GM18511 (cell line): ENCODE data around the gene FBXL16.

Source experiments
- ATAC-seq: cut with Tn5 transposase; IDR thresholded peaks from one replicate; pipeline ENCODE4 v1.9.1; 2021; ENCODE audit warnings: mild to moderate bottlenecking, moderate library complexity; ENCODE audit not compliant: unreplicated experiment

Gene FBXL16

GRCh38 chr16:644556-644955 lies 61.0 kb downstream of the FBXL16 start:
- ATAC-seq = no peak

- no peak for ATAC-seq
Observed at GRCh38 chr16:643050-643368, 62.6 kb downstream of the FBXL16 start.
